ENCODE data around the gene TKT.
A peak's percentile ranks its signal among the peaks of the same experiment; 100 is the strongest.

Gene TKT

GRCh38 chr3:53256704-53257055, 858 bp upstream of the TKT start:
- Histone ChIP-seq H3K27me3 (ENCODE audit: control insufficient read depth in 3 of 3, insufficient read depth in 3 of 3, low read depth in 1 of 3, low read length in 3 of 3) (no peaks in the 10 kb centered on the region), H2BK12ac (ENCODE audit: low read length) (no peak overlapping the region), H2BK5ac (ENCODE audit: low read length) (no peak overlapping the region), H3K4me3 (ENCODE audit: low read length in 2 of 2) (no peak overlapping the region), H4K8ac (ENCODE audit: low read depth, low read length) (no peak overlapping the region), H3K36me3 (replicated peaks in 1 of 2; ENCODE audit: control insufficient read depth in 2 of 2, insufficient read depth in 2 of 2, low read length in 2 of 2) (peaks cover 2 to 27% of the 10 kb centered on the region in 2 donors), H3K9ac (ENCODE audit: low read depth, low read length, poor library complexity) (no peak overlapping the region), H3K9me3 (replicated peaks in 1 of 2; ENCODE audit: control insufficient read depth in 2 of 2, insufficient read depth in 1 of 2, low read depth in 1 of 2, low read length in 2 of 2) (no peaks in the 10 kb centered on the region), H2BK120ac (ENCODE audit: low read depth, low read length) (no peak overlapping the region), H3K4me1 (ENCODE audit: control insufficient read depth in 2 of 2, insufficient read depth in 1 of 2, low read depth in 1 of 2, low read length in 2 of 2) (peaks cover 24 to 26% of the 10 kb centered on the region in 2 donors), H3K4me2 (ENCODE audit: insufficient read depth, low read length, poor library complexity, severe bottlenecking) (no peak overlapping the region), H3K18ac (ENCODE audit: low read length) (peak overlapping the region; percentile 42), H3K14ac (ENCODE audit: low read length) (no peak overlapping the region), H3K4ac (ENCODE audit: low read length) (no peak overlapping the region), H3K79me1 (ENCODE audit: low read depth, low read length) (peaks cover 2% of the 10 kb centered on the region), H3K23ac (ENCODE audit: low read depth, low read length, poor library complexity) (no peak overlapping the region), H2AK5ac (ENCODE audit: low read depth, low read length) (no peak overlapping the region), H2AFZ (ENCODE audit: low read length) (no peak overlapping the region), H2BK15ac (ENCODE audit: low read length) (no peak overlapping the region), H4K91ac (ENCODE audit: low read depth, low read length, poor library complexity) (peak overlapping the region; percentile 61), H3K27ac (replicated peaks; ENCODE audit: low read length) (no peak overlapping the region)
- DNase-seq (ENCODE audit: low spot score): no peak
- WGBS, 2 donors (ENCODE audit: extremely low coverage in 2 of 2, insufficient read length in 2 of 2, insufficient replicate concordance in 1 of 2): no CpG with 5 or more reads among the region's 5 CpGs

- no peak overlapping the region for H2BK12ac ChIP-seq (ENCODE audit: low read length)
- peak overlapping the region; percentile 51 for H3K4me2 ChIP-seq (ENCODE audit: insufficient read depth, low read length, poor library complexity, severe bottlenecking)
- no peak overlapping the region for H4K91ac ChIP-seq (ENCODE audit: low read depth, low read length, poor library complexity)
- peak overlapping the region; percentile 88 to 98 for H3K4me3 ChIP-seq (ENCODE audit: low read length in 2 of 2)
- peak overlapping the region; percentile 43 for H2BK15ac ChIP-seq (ENCODE audit: low read length)
- no peak overlapping the region for H2BK120ac ChIP-seq (ENCODE audit: low read depth, low read length)
- H3K4ac ChIP-seq (ENCODE audit: low read length): peak overlapping the region; percentile 57
- peak overlapping the region; percentile 97 for H3K9ac ChIP-seq (ENCODE audit: low read depth, low read length, poor library complexity)
- H3K27ac ChIP-seq (replicated peaks; ENCODE audit: low read length): peak overlapping the region; percentile 90
- DNase-seq (ENCODE audit: low spot score): no peak
- H3K18ac ChIP-seq (ENCODE audit: low read length): peak overlapping the region; percentile 99
- WGBS, 2 donors (ENCODE audit: extremely low coverage in 2 of 2, insufficient read length in 2 of 2, insufficient replicate concordance in 1 of 2): no CpG with 5 or more reads among the region's 44 CpGs
- H3K4me1 ChIP-seq (ENCODE audit: control insufficient read depth in 2 of 2, insufficient read depth in 1 of 2, low read depth in 1 of 2, low read length in 2 of 2): peaks cover 24 to 28% of the 10 kb centered on the region in 2 donors
- no peaks in the 10 kb centered on the region for H3K27me3 ChIP-seq (ENCODE audit: control insufficient read depth in 3 of 3, insufficient read depth in 3 of 3, low read depth in 1 of 3, low read length in 3 of 3)
- H3K23ac ChIP-seq (ENCODE audit: low read depth, low read length, poor library complexity): peak overlapping the region; percentile 83
- H3K36me3 ChIP-seq (replicated peaks in 1 of 2; ENCODE audit: control insufficient read depth in 2 of 2, insufficient read depth in 2 of 2, low read length in 2 of 2): peaks cover 5 to 36% of the 10 kb centered on the region in 2 donors
- H2AK5ac ChIP-seq (ENCODE audit: low read depth, low read length): peak overlapping the region; percentile 24
- H4K8ac ChIP-seq (ENCODE audit: low read depth, low read length): no peak overlapping the region
- peak overlapping the region; percentile 78 for H3K14ac ChIP-seq (ENCODE audit: low read length)
- no peaks in the 10 kb centered on the region for H3K9me3 ChIP-seq (replicated peaks in 1 of 2; ENCODE audit: control insufficient read depth in 2 of 2, insufficient read depth in 1 of 2, low read depth in 1 of 2, low read length in 2 of 2)
- peak overlapping the region; percentile 91 for H2AFZ ChIP-seq (ENCODE audit: low read length)
- peak overlapping the region; percentile 96 for H2BK5ac ChIP-seq (ENCODE audit: low read length)
- peaks cover 2% of the 10 kb centered on the region for H3K79me1 ChIP-seq (ENCODE audit: low read depth, low read length)
These were observed 423 bp downstream of the TKT start for GRCh38 chr3:53255423-53255774.

- Histone ChIP-seq H2AK5ac (ENCODE audit: low read depth, low read length) (peak overlapping the region; percentile 24), H3K79me1 (ENCODE audit: low read depth, low read length) (peaks cover 2% of the 10 kb centered on the region), H2BK120ac (ENCODE audit: low read depth, low read length) (no peak overlapping the region), H3K23ac (ENCODE audit: low read depth, low read length, poor library complexity) (peak overlapping the region; percentile 27), H3K9me3 (replicated peaks in 1 of 2; ENCODE audit: control insufficient read depth in 2 of 2, insufficient read depth in 1 of 2, low read depth in 1 of 2, low read length in 2 of 2) (no peaks in the 10 kb centered on the region), H3K4ac (ENCODE audit: low read length) (no peak overlapping the region), H3K4me3 (ENCODE audit: low read length in 2 of 2) (peak overlapping the region; percentile 88 to 98), H3K18ac (ENCODE audit: low read length) (peak overlapping the region; percentile 99), H3K36me3 (replicated peaks in 1 of 2; ENCODE audit: control insufficient read depth in 2 of 2, insufficient read depth in 2 of 2, low read length in 2 of 2) (peaks cover 5 to 39% of the 10 kb centered on the region in 2 donors), H2BK12ac (ENCODE audit: low read length) (no peak overlapping the region), H3K27me3 (ENCODE audit: control insufficient read depth in 3 of 3, insufficient read depth in 3 of 3, low read depth in 1 of 3, low read length in 3 of 3) (no peaks in the 10 kb centered on the region), H2AFZ (ENCODE audit: low read length) (peak overlapping the region; percentile 91), H3K14ac (ENCODE audit: low read length) (peak overlapping the region; percentile 78), H4K8ac (ENCODE audit: low read depth, low read length) (no peak overlapping the region), H3K4me1 (ENCODE audit: control insufficient read depth in 2 of 2, insufficient read depth in 1 of 2, low read depth in 1 of 2, low read length in 2 of 2) (peaks cover 24 to 25% of the 10 kb centered on the region in 2 donors), H3K27ac (replicated peaks; ENCODE audit: low read length) (peak overlapping the region; percentile 90), H4K91ac (ENCODE audit: low read depth, low read length, poor library complexity) (no peak overlapping the region), H3K4me2 (ENCODE audit: insufficient read depth, low read length, poor library complexity, severe bottlenecking) (peak overlapping the region; percentile 70), H2BK5ac (ENCODE audit: low read length) (peak overlapping the region; percentile 96), H3K9ac (ENCODE audit: low read depth, low read length, poor library complexity) (peak overlapping the region; percentile 97), H2BK15ac (ENCODE audit: low read length) (no peak overlapping the region)
- DNase-seq (ENCODE audit: low spot score): peak; percentile 62
- WGBS, 2 donors (ENCODE audit: extremely low coverage in 2 of 2, insufficient read length in 2 of 2, insufficient replicate concordance in 1 of 2): no CpG with 5 or more reads among the region's 32 CpGs
These were observed 1.1 kb downstream of the TKT start for GRCh38 chr3:53254509-53255422.

GRCh38 chr3:53253707-53254508, 1.9 kb downstream of the TKT start:
- peaks cover 17% of the 10 kb centered on the region in 2 donors for H3K4me1 ChIP-seq (ENCODE audit: control insufficient read depth in 2 of 2, insufficient read depth in 1 of 2, low read depth in 1 of 2, low read length in 2 of 2)

More at GRCh38 chr3:53253707-53254508, 1.9 kb downstream of the TKT start:
- Histone ChIP-seq H3K27me3 (ENCODE audit: control insufficient read depth in 3 of 3, insufficient read depth in 3 of 3, low read depth in 1 of 3, low read length in 3 of 3) (no peaks in the 10 kb centered on the region), H2AFZ (ENCODE audit: low read length) (no peak overlapping the region), H3K36me3 (replicated peaks in 1 of 2; ENCODE audit: control insufficient read depth in 2 of 2, insufficient read depth in 2 of 2, low read length in 2 of 2) (peaks cover 5 to 45% of the 10 kb centered on the region in 2 donors), H3K9ac (ENCODE audit: low read depth, low read length, poor library complexity) (no peak overlapping the region), H2BK12ac (ENCODE audit: low read length) (no peak overlapping the region), H3K14ac (ENCODE audit: low read length) (no peak overlapping the region), H4K91ac (ENCODE audit: low read depth, low read length, poor library complexity) (no peak overlapping the region), H3K18ac (ENCODE audit: low read length) (no peak overlapping the region), H4K8ac (ENCODE audit: low read depth, low read length) (no peak overlapping the region), H3K4me2 (ENCODE audit: insufficient read depth, low read length, poor library complexity, severe bottlenecking) (peak overlapping the region; percentile 70), H2BK120ac (ENCODE audit: low read depth, low read length) (no peak overlapping the region), H3K23ac (ENCODE audit: low read depth, low read length, poor library complexity) (no peak overlapping the region), H2BK5ac (ENCODE audit: low read length) (no peak overlapping the region), H3K4ac (ENCODE audit: low read length) (no peak overlapping the region), H3K27ac (replicated peaks; ENCODE audit: low read length) (no peak overlapping the region), H2BK15ac (ENCODE audit: low read length) (no peak overlapping the region), H3K4me3 (ENCODE audit: low read length in 2 of 2) (peak overlapping the region; percentile 88 to 98), H2AK5ac (ENCODE audit: low read depth, low read length) (no peak overlapping the region), H3K9me3 (replicated peaks in 1 of 2; ENCODE audit: control insufficient read depth in 2 of 2, insufficient read depth in 1 of 2, low read depth in 1 of 2, low read length in 2 of 2) (no peaks in the 10 kb centered on the region), H3K79me1 (ENCODE audit: low read depth, low read length) (peaks cover 2% of the 10 kb centered on the region)
- DNase-seq (ENCODE audit: low spot score): no peak
- no CpG with 5 or more reads among the region's 7 CpGs for WGBS, 2 donors (ENCODE audit: extremely low coverage in 2 of 2, insufficient read length in 2 of 2, insufficient replicate concordance in 1 of 2)
